Stimulated activated CD8-positive, alpha-beta memory T cell treated with anti-CD3 and anti-CD28 coated beads, Interleukin-4, amount 100 ng/mL, for 4 hours (primary cell): ENCODE results near the gene FRAS1.
"Not testable (repeated sequence)": the region's sequence is repeated elsewhere in the genome, so short reads cannot be mapped to it uniquely, and the experiment has no call there.

Source experiments
- DNase-seq, 2 donors: peaks; one replicate each; pipeline ENCODE4 v3.0.0-alpha.2; 2020; ENCODE audit warnings: low read depth in 2 of 2, low spot score in 1 of 2

Gene FRAS1

GRCh38 chr4:78534286-78534955 is 477.3 kb downstream of the FRAS1 start:
- DNase-seq = no peak

- DNase-seq = no peak
Measured at GRCh38 chr4:78542373-78542772, 485.2 kb downstream of the FRAS1 start.

- no peak for DNase-seq
Measured at GRCh38 chr4:78543424-78544125, 486.5 kb downstream of the FRAS1 start.

GRCh38 chr4:78544678-78545077 is 487.6 kb downstream of the FRAS1 start:
- DNase-seq = no peak

- DNase-seq = no peak
Measured at GRCh38 chr4:78545275-78546246, 488.4 kb downstream of the FRAS1 start.

GRCh38 chr4:78547899-78548298 is 490.8 kb downstream of the FRAS1 start:
- not testable (repeated sequence) for DNase-seq

GRCh38 chr4:78548889-78549288 is 491.8 kb downstream of the FRAS1 start:
- DNase-seq = not testable (repeated sequence)

- DNase-seq = no peak
Measured at GRCh38 chr4:78551420-78552351, 494.6 kb downstream of the FRAS1 start, which contains the start of gene ANXA3. TSS of gene ANXA3 (plus strand) at chr4:78551770. CDS start at chr4:78554474, 2,704 bp downstream.

GRCh38 chr4:78552389-78553042 is 495.4 kb downstream of the FRAS1 start:
- DNase-seq = no peak

- DNase-seq = no peak
Measured at GRCh38 chr4:78553043-78553396, 495.9 kb downstream of the FRAS1 start.

GRCh38 chr4:78553529-78554060 is 496.5 kb downstream of the FRAS1 start:
- DNase-seq = no peak

GRCh38 chr4:78556665-78557064 is 499.5 kb downstream of the FRAS1 start:
- DNase-seq = no peak

GRCh38 chr4:78557841-78558240 is 500.7 kb downstream of the FRAS1 start:
- no peak for DNase-seq

GRCh38 chr4:78558410-78558809 is 501.3 kb downstream of the FRAS1 start:
- DNase-seq = no peak

- no peak for DNase-seq
Measured at GRCh38 chr4:78560296-78560963, 503.3 kb downstream of the FRAS1 start.

- DNase-seq = no peak
Measured at GRCh38 chr4:78561677-78562076, 504.6 kb downstream of the FRAS1 start.

- no peak for DNase-seq
Measured at GRCh38 chr4:78562687-78563086, 505.6 kb downstream of the FRAS1 start.

- no peak for DNase-seq
Measured at GRCh38 chr4:78565971-78566372, 508.8 kb downstream of the FRAS1 start.

- no peak for DNase-seq
Measured at GRCh38 chr4:78566834-78567499, 509.8 kb downstream of the FRAS1 start.
